GM19328 (cell line): ENCODE data around the gene PBOV1.
"Not testable (repeated sequence)": the region's sequence is repeated elsewhere in the genome, so short reads cannot be mapped to it uniquely, and the experiment has no call there.

Source experiments
- ATAC-seq: cut with Tn5 transposase; IDR thresholded peaks from one replicate; pipeline ENCODE4 v1.9.1; 2021; ENCODE audit warnings: mild to moderate bottlenecking, moderate library complexity; ENCODE audit not compliant: unreplicated experiment

Gene PBOV1

DNA sequence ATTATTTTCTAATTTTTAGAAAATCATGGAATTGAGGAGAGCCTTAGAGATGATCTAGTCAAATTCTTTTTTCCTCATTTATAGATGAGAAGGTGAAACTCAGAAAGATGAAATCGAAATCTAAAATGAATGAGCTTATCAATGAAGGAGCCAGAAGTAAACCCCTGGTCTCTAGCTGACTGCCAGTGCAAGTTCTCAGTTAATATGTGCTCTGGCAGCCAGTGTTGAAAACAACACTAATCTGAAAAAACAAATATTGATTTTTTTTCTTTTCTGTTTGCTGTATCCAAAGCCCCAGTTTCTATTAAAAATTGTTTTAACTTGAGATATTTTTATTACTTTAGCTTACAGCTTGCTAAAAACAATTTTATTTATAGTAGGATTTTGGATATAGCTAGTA lies 21.5 kb upstream of the PBOV1 start:
- no peak for ATAC-seq

DNA sequence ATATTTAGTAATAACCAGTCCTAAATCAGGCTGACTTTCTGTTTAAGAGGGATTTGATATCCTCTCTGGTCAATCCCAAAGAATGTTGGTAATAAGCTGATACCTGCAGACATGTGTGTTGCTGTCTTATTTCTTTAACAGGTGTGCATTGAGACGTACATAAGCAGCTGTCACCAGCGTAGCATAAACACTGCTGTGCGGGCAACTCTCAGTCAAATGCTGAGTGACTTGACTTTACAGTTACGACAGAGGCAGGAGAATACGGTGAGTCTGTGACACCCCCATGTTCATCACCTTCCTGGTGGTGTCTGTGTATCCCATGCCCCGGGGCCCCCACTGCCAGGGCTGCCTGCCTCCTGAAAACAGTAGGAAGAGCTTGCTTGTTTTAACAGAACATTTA lies 20.1 kb upstream of the PBOV1 start:
- ATAC-seq = no peak

DNA sequence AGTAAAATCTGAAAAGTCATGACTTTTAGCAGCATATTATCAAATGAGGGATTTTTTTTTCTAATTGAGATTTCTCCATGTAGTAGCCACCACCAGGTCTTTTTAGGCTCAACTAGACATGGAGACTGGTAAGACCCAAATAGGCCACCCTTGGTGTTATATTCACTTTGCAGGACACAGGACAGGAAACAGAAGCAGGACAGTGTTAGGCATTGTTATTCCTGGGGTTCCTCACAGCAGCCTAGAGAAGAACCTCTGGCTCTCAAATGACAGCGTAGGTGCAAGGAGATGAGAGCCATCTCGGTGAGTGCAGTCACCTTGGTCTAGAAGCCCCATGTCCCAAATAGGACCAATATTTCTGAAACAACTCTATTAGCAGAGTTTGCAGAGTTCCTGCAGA lies 19.2 kb upstream of the PBOV1 start:
- no peak for ATAC-seq

DNA sequence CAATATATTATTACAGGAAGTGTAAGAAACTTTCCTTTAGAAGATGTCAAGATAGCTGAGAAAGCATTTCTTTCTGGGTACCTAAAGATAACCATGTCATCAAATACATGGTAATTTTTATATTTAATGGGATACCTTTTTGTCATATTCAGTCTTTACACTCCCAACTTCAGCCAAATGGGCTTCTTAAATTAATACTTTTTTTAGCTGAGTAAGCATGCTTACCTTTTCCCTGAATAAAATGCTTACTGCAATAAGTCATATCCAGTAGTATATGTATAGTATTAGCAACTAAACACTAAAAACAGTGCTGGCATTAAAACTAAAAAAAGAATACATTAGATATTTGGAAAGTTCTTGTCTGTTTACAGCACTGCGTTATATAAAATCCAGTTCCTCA lies 17.4 kb upstream of the PBOV1 start:
- ATAC-seq = no peak

DNA sequence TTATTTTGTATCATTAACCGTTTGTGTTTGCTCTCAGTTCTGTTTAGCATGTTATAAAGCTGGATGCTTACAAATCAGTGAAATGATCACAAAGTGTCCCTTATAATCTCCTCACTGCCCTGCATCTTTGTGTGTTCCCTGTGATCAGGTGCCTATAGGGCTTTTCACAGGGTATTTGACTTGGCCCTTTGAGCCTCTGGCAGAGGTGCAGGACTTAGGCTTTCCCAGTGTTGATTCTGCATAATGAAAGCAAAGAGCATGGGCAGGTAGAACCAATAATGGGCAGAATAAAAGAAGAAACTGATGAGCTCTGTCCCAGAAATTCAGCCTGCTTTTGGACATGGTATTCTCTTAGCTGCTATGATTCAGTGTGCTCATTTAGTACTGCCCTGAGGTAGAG lies 16.9 kb upstream of the PBOV1 start:
- no peak for ATAC-seq

DNA sequence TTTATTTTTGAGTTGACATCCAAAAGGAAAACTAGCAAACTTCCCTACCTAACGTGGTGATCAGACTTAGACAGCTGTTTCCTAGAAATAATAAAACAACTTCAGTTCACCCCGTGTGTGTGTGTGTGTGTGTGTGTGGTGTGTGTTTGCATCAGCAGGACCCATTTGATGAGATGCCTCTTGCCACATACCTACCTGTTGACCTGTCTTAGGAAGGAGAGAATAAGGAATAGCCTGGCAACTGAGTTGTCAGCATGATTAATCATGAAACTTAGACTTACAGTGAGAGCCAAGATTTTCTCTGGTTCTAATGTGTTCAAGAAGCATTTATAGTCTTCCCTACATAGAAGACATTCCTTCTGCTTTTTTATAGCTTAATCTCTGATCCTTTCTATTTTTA lies 16.1 kb upstream of the PBOV1 start:
- ATAC-seq = no peak

DNA sequence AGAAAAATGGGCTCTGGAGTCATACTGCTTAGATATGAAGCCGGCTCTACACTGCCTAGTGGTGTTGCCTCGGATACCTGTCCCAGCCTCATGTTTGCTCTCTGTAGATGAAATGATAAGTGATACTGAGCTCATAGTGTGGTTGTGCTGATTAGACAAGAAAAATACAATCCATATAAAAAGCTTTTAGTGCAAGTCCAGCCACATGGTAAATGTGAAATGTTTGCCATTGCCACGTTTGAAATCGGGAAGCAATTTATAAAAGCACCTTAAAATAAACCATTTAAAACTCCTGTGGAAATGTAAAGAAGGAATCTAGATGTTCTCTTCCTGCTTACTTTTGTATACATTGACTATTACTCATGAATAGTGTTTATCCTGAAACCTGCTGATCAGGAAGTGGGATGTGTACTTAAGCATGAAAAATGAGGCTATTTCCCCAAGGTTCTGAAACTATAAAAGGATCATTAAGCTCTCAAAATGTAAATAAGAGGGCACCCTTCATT lies 13.1 kb upstream of the PBOV1 start:
- no peak for ATAC-seq

DNA sequence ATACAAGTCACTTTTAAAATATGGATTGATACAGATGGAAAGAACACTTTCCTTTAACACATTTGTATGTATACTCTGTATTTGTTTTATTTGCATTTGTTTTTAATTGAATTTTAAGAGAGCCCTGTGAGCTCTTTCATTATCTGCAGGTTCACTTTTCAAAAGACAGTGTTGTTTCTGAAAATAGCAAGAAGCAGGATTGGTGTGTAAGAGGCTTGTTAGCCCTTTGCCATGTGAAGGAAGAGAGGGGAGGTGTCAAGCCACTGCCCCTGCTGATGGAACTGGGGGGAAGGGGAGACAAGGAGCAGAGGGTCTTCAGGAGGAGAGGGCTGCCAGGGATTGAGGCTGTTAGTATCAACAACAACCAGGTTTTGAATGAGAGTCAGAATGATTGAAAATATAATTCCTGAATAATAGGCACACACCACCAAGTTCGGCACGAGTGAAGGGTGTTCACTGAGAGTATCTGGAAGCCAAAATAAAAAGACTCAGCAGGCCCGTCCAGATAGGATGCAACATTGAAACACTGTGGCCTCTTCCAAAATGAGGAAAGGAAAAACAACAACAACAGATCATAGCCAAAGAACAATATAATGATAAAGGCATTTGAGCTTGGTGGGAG lies 12.6 kb upstream of the PBOV1 start:
- no peak for ATAC-seq

DNA sequence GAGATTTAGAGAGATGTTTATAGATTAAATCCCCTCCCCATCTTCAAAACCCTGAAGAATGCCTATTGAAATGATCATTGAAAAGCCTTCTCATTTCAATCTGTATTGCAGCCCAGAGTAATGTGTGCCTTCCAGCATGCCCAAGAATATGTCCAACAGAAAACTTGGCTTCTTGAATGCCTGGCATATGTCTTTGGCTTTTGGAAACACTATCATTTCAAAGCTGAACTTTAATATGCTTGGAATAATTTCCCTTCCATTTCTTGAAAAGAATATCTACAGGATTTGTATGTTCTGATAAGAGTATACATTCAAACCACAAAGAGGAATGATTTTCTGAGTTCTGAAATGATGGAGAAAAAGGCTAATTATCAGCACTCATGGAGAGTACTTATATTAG lies 11.9 kb upstream of the PBOV1 start:
- no peak for ATAC-seq

DNA sequence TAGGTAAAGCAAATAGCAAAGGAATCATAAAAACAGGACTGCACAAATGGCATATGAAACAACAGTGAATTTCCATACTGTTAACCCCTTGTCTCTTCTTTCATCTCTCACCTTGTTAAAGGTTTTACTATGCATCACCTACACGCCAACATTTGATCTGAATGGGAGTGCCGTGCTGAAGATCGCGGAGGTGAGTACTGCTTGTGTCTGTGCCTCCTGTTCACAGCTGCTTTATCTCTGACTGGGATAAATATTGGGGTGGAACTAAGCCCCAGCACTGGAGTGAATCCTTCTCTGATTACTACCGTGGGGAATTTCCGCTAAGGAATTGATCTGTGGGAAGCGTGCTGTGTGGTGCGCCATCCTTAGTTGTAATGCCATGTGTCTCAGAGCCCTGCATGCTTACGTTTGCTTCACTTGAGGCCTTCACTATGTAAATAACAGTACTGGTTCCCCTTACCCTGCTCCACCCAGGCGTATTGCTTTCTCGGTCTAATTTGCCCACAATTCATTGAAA lies 11.4 kb upstream of the PBOV1 start:
- no peak for ATAC-seq

DNA sequence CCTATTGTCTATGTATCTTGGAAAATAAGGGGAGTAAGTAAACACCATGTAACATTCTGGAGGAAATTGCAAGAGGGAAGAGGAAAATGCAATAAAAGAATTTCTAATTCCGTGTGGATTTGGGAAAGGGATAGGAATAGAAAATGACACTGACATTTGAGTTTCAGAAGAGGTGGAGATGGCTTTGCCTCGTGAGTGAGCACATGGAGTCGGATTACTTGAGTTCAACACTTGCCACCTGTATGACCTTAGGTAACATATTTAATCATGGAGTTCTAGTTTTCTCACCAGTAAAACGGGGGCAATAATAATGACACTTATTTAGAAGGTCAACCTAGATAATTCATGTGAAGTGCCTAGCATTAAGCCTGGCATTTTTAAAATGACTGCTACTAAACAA lies 10.8 kb upstream of the PBOV1 start:
- no peak for ATAC-seq

DNA sequence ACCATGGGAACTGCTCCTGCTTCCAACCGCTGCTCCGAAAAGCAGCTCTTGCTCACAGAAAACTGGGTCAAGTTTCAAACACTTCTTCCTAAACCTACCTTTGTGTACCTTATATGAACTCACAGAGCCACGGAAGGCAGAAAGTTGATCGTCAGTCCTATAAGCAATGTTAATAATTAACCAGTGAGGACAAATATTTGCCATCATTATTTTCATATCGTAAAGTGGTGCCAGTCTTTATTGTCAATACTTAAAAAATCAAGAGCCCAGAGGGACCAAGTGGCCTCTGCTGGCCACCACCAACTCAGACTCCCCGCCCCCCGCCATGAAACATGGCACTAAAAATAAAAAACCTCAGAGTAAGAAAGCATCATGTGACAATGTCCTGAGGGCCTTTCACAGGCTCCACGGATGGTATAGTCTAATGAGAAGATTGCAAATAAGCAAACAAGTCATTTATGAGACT lies 9.1 kb upstream of the PBOV1 start:
- ATAC-seq = no peak

DNA sequence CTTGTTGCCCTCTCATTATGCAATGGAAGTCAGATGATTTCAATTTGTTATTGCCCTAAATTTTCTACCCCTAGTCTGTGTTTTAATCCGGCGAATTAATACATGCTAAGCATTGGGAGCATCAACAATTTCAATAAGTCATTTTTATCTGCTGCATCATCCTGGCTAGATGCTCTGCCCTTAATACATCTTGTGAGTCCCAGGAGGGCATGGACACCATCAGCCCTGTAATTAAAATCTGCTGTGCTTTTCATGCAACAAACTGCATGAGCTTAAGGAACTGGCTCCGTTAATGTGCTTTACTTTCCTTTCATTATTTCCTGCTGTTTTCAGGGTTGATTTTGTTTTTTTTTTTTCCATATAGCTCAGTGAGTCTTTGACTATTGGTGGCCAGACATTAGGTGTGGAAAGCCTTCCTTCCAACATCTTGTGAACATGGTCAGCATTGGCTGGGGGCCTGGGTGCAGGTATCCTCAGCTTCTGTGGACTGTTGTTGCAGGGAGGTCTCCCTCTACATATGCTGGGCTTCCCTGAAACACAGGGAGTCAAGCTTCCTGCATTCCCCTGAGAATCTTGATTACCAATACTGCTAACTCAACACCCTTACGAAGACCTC lies 8.5 kb upstream of the PBOV1 start:
- ATAC-seq = no peak

DNA sequence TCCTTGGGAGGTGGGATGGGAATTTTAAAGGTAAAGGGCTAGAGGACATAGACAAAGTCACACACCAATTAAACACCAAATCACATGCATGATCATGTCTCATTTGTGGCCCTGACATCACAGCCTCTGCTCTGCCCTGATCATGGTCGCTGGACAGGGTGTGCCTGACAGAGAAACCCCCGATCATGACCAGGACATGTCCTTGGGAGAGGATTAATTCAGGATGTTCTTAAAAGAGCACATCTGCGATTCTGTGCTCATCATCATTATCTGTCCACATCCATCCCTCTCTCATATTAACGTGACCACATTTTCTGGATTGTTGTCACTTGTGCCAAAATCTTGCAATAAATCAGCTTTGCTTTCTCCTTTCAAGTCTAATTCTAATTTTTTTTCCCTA lies 7.7 kb upstream of the PBOV1 start:
- no peak for ATAC-seq

DNA sequence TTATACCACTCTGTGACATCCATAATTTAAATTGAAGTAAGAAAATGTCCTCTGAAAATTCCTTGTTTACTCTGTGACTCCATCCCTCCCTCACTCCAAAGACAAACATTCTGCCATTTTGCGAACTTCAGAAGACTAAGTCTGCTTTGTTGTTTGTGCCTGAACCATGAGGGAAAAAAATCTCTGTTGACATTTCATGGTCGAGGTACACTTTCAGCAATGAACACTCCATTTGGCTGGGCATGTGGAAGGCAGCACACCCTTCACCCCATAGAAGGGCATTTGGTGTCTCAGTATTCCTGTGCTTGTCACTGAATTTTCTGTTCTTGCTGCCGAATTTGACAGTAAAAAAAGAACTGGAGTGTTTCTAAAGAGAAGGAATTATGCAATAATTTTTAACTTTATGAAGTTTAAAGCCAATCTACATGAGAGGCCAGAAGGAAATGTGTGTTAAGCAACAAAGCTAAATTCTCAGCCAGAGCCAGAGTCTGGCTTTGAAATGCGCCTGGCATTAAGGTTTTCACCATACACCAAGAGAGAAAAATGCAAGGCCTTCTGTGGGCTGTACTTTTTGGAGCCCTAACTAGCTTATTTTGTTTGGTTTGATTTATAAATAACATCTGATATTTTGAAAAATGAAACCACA lies 4.7 kb upstream of the PBOV1 start:
- ATAC-seq = no peak

DNA sequence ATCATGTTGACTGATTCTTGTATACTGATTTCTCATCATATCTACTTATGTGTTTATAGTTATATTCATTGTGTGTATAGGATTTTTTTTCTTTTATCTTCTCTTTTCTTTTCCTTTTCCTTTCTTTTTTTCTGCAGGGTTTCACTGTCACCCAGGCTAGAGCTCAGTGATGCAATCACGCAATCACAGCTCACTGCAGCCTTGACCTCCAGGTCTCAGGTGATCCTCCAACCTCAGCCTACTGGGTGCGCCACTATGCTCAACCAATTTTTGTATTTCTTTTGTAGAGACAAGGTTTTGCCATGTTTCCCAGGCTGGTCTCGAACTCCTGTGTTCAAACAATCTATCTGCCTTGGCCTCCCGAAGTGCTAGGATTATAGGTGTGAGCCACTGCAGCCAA lies 1.6 kb upstream of the PBOV1 start:
- ATAC-seq = no peak

DNA sequence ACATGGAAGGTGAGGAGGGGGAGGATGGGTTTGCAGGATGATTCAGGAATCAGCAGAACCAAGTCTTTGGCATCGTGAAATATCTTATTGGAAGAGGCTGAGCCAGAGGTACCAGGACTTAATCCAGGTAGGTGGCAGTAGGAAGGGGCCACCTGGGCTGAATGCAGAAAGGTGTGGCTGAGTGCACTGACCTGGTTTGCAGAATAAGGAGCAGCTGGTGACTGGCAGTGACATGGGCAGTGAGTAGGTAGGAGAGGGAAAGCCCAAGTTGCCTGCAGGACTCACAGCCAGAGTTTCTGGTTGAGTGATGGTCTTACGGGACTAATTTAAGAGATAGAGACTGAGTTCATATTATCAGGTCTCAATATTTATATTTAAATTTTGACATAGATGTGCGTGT lies 1.1 kb upstream of the PBOV1 start:
- ATAC-seq = no peak

DNA sequence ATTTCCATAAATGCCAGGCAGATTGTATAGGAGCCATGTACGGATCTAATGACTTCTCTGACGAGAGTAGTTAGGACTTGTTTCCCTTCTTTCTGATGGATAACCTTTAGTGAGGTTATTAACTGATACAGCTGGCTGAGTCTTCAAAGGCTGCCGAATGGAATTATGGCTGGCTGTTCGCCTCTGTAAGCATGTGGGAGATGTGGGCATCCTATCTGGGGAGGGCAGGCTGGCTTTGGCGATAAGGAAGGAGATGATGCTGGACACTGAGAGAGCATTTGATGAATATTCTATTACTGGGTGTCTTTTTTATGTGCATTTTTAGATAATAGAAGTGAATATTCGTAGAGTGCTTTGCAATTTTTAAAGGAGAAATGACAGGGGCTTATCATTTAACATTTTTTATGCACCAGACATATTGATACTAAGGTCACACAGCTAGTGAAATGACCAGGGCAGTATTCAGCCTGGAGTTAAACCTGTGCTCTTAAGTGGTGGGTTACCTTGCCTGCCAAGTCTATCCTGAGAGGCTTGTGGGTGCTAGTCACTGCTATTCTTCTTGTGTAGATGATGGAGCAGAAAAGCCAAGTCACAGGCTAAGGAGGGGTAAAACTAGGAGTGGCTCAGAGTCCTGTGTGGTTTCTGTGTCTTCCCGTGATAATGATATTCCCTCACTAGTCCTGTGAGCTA lies 3.1 kb downstream of the PBOV1 start:
- no peak for ATAC-seq

DNA sequence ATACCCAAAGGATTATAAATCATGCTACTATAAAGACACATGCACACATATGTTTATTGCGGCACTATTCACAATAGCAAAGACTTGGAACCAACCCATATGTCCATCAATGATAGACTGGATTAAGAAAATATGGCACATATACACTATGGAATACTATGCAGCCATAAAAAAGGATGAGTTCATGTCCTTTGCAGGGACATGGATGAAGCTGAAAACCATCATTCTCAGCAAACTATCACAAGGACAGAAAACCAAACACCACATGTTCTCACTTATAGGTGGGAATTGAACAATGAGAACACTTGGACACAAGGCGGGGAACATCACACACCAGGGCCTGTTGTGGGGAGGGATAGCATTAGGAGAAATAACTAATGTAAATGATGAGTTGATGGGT lies 5.8 kb downstream of the PBOV1 start:
- not testable (repeated sequence) for ATAC-seq

DNA sequence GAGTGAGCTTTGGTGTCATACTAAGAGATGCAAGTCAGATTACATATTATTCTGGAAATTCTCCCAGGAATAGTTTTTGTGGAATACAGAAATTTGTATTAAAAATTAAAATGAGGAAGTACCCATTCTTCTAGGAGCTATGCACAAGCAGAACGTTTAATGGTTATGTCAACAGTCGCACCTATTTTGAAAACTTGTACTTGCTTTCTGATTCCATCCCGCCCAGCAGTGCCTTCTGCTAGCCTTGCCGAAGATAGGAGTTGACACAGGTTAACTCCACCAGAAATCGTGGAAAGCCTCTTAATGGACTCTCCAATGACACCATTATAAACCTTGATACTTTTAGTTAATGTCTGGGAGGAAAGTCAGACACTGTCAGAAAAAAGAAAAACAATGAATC lies 6.7 kb downstream of the PBOV1 start:
- no peak for ATAC-seq

DNA sequence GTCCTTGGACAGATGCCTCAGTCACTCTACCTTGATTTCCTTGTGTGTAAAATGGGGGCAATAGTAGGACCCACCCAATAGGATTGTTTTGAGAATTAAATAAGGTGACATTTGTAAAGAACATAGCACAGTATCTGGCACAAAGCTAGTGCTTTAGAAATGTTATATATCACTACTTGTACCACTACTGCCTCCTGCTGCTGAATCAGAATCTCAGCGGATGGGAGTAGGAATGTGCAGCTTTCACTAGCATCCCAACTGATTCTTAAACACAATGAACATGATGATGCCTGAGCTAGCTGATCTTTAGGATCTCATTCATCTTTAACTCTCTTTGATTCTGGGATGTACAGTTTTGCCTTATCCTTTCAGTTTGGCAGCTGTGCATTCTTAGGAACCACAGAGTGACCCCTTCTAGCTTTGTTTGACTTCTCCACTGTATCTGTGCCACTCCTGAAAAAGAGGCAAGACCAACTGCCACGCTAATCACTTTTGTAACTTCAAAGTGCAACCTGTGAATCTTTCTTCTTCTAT lies 7.2 kb downstream of the PBOV1 start:
- ATAC-seq = no peak
